Activated T-helper 1 cell treated with Interleukin-2 at 50 U/mL for 16 hours (primary cell): Measurements from ENCODE around the gene PABPC1L2B.
"Not testable (repeated sequence)": the region's sequence is repeated elsewhere in the genome, so short reads cannot be mapped to it uniquely, and the experiment has no call there.

ENCODE experiments used
- DNase-seq: peaks from one replicate; pipeline ENCODE4 v3.0.0-alpha.2; 2020; ENCODE audit warnings: low read depth

Gene PABPC1L2B

DNA sequence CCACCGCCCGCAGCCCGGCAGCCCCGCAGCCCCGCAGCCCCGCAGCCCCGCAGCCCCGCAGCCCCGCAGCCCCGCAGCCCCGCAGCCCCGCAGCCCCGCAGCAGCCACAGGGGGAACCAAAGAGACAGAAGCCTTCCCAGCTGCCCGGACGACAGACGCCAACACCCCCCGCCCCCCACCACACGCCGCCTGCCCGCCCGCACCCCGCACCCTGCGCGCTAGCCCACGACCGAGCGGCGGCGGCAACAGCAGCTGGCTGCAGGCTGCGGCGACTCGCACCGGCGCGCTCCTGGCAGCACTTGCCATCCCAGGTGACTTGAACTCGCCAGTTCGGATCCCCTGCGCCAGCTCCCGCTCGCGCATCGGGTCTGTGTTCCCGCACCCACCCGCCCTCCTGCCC, at the start of gene PABPC1L2B:
Gene PABPC1L2B (plus strand): TSS at position 207 of the 400 bp plus-strand sequence. CDS start 704 bp downstream, outside the sequence.
- DNase-seq, result not testable (repeated sequence)

- DNase-seq, result not testable (repeated sequence)
These were observed 42.8 kb upstream of the PABPC1L2B start for GRCh38 chrX:72959971-72960370.

DNA sequence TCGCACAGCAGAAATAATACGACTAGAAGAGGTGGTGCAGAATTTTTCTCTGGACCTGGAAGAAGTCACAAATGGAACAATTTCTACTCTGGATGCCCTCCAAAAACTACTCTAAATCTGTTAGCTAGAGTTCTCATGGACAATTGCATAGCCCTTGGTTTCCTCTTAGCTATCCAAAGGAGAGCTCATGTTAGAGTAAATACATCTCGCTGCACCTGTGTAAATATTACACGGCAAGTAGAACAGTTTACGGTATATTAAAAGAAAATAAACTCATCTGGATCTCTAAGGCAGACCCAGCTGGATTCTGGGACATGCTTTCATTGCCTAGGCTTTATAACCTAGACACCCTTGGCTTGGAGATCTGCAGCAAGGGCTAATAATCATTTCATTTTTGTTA, 30.9 kb upstream of the PABPC1L2B start:
- DNase-seq, result not testable (repeated sequence)

GRCh38 chrX:72974885-72975284, 27.9 kb upstream of the PABPC1L2B start:
- DNase-seq, result not testable (repeated sequence)

- not testable (repeated sequence) for DNase-seq
These were observed 21.8 kb upstream of the PABPC1L2B start for GRCh38 chrX:72980894-72981469.

DNA sequence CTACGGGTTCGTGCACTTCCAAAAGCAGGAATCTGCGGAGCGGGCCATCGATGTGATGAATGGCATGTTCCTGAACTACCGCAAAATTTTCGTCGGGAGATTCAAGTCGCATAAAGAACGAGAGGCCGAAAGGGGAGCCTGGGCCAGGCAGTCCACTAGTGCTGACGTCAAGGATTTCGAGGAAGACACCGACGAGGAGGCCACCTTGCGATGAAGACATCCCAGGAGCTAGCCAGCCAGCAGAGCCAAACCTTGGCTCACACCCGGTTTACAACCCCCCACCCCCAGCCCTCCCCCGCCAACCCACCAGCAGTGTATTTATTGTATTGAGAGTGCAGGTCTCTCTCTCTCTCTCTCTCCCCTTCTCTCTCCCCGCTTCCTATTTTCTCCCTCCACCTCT, 1.3 kb downstream of the PABPC1L2B start:
- DNase-seq, result not testable (repeated sequence)

GRCh38 chrX:73021361-73022092, 18.8 kb downstream of the PABPC1L2B start:
- DNase-seq, result no peak

DNA sequence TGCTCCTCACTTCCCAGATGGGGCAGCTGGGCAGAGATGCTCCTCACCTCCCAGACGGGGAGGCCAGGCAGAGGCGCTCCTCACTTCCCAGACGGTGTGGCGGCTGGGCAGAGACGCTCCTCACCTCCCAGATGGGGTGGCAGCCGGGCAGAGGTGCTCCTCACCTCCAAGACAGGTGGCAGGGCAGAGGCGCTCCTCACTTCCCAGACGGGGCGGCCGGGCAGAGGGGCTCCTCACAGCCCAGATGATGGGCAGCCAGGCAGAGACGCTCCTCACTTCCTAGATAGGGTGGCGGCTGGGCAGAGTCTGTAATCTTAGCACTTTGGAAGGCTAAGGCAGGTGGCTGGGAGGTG, 19.3 kb downstream of the PABPC1L2B start:
- DNase-seq, result not testable (repeated sequence)

DNA sequence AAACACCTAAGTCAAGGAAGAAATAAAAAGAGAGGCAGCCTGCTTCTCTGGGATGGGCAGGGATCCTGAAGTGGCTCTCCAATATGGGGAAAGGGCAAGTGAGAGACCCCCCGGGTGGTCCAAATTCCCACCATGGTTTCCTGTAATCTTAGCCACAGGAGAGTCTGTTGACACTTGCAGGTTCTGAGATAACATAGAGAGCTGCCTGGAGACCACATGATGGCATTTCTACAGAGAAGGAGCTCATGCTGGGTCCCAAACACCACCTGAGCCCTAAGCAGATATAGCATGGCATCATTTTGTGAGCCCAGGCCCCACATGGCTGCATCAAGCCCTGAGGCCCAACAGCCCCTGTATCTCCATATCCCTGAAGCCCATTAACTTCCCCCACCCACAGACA, 26.1 kb downstream of the PABPC1L2B start:
- DNase-seq, result no peak
